ENCODE data around the gene PIP4K2B. TPM values are rescaled to one million over a fixed set of nuclear protein-coding genes. Genes with fewer than 3 reads are reported as not detected.

Gene PIP4K2B
- total and polyA plus RNA-seq, 9 of the 15 experiments (the other 6 are each of a cell fraction or from before 2014, with no cell fraction given): 3.7 to 29.9 (median 23.0) TPM

- Histone ChIP-seq H3K27me3 (ENCODE audit: control insufficient read depth in 2 of 2, insufficient read depth in 2 of 2, low read length in 2 of 2) (no peaks in the 10 kb centered on the region), H3K9me1 (ENCODE audit: control insufficient read depth, insufficient read depth, low read length) (peaks cover 3% of the 10 kb centered on the region), H3K9me3 (replicated peaks; ENCODE audit: control insufficient read depth, insufficient read depth, low read depth, low read length) (no peaks in the 10 kb centered on the region), H3K4me2 (ENCODE audit: insufficient read depth, low read length) (no peak overlapping the region), H3K79me2 (ENCODE audit: control insufficient read depth, insufficient read depth, low read length) (peaks cover 29% of the 10 kb centered on the region), H2AFZ (ENCODE audit: low read depth, low read length) (no peak overlapping the region), H3K27ac (ENCODE audit: extremely low read depth, low read depth, low read length) (no peak overlapping the region), H3K36me3 (ENCODE audit: control insufficient read depth, insufficient read depth, low read length) (peaks cover 59% of the 10 kb centered on the region; the same call in 2 of the 3 replicates), H4K20me1 (replicated peaks; ENCODE audit: control insufficient read depth, insufficient read depth, low read length) (peaks cover 7% of the 10 kb centered on the region; the same call in 1 of the 2 replicates), H3K9ac (ENCODE audit: insufficient read depth in 1 of 2, low read depth in 2 of 2, low read length in 2 of 2) (peak overlapping the region in 1 of 2 experiments; percentile 68; a peak in 1 of 4 replicates), H3K4me3 (no peak overlapping the region), H3K4me1 (replicated peaks in 1 of 2; ENCODE audit: control insufficient read depth in 2 of 2, insufficient read depth in 2 of 2, low read length in 2 of 2) (peaks cover 2 to 32% of the 10 kb centered on the region in 2 experiments; a peak in 3 of 5 replicates)
- no peak for DNase-seq (ENCODE audit: extremely low read depth in 1 of 4, low spot score in 3 of 4)
- in situ Hi-C loops (cut with MboI): no loop called here
- WGBS (ENCODE audit: insufficient coverage, low coverage, missing lambda C conversion rate): 81% methylated on average over 12 of the region's 14 CpGs
- BruUV-seq (replicated peaks): no TSS peak
- TF ChIP-seq RBFOX2 (IDR thresholded peaks at IDR 0.05; ENCODE audit: low read depth, low read length) (peak; percentile 30), POLR2G (IDR thresholded peaks at IDR 0.05; ENCODE audit: low read depth, low read length) (peak; percentile 60), NFYB (IDR thresholded peaks at IDR 0.05; ENCODE audit: extremely low read depth, insufficient read length) (no peak)
- POLR2A ChIA-PET: no interaction called here
- intact Hi-C loops (cut with micrococcal nuclease): no loop called here
- CTCF ChIA-PET (ENCODE audit: low intra/inter-chr PET ratio): no interaction called here
- FAIRE-seq: no peak
- no peak for ATAC-seq
Measured at GRCh38 chr17:38739305-38739704, 60.1 kb downstream of the PIP4K2B start.

GRCh38 chr17:38738686-38739085 is 60.7 kb downstream of the PIP4K2B start:
- POLR2A ChIA-PET: no interaction called here
- intact Hi-C loops (cut with micrococcal nuclease) (no loop called here), in situ Hi-C loops (cut with MboI) (no loop called here)
- peaks cover 7% of the 10 kb centered on the region; the same call in 1 of the 2 replicates for H4K20me1 ChIP-seq (replicated peaks; ENCODE audit: control insufficient read depth, insufficient read depth, low read length)
- H3K4me2 ChIP-seq (ENCODE audit: insufficient read depth, low read length): no peak overlapping the region
- no peaks in the 10 kb centered on the region for H3K9me3 ChIP-seq (replicated peaks; ENCODE audit: control insufficient read depth, insufficient read depth, low read depth, low read length)
- no TSS peak for BruUV-seq (replicated peaks)
- no peak overlapping the region for H2AFZ ChIP-seq (ENCODE audit: low read depth, low read length)
- WGBS (ENCODE audit: insufficient coverage, low coverage, missing lambda C conversion rate): 96% methylated on average over 14 of the region's 16 CpGs
- ATAC-seq (no peak), FAIRE-seq (no peak), DNase-seq (ENCODE audit: extremely low read depth in 1 of 4, low spot score in 3 of 4) (no peak)
- H3K27ac ChIP-seq (ENCODE audit: extremely low read depth, low read depth, low read length): no peak overlapping the region
- H3K79me2 ChIP-seq (ENCODE audit: control insufficient read depth, insufficient read depth, low read length): peaks cover 25% of the 10 kb centered on the region
- H3K27me3 ChIP-seq (ENCODE audit: control insufficient read depth in 2 of 2, insufficient read depth in 2 of 2, low read length in 2 of 2): no peaks in the 10 kb centered on the region
- H3K4me1 ChIP-seq (replicated peaks in 1 of 2; ENCODE audit: control insufficient read depth in 2 of 2, insufficient read depth in 2 of 2, low read length in 2 of 2): peaks cover 2 to 35% of the 10 kb centered on the region in 2 experiments; a peak in 3 of 5 replicates
- peaks cover 3% of the 10 kb centered on the region for H3K9me1 ChIP-seq (ENCODE audit: control insufficient read depth, insufficient read depth, low read length)
- CTCF ChIA-PET (ENCODE audit: low intra/inter-chr PET ratio): no interaction called here
- H3K4me3 ChIP-seq: no peak overlapping the region
- peaks cover 65% of the 10 kb centered on the region; the same call in 2 of the 3 replicates for H3K36me3 ChIP-seq (ENCODE audit: control insufficient read depth, insufficient read depth, low read length)
- TF ChIP-seq ZBTB33 (CRISPR knock-in tag; IDR thresholded peaks at IDR 0.05) (peak; percentile 49; the same call in 1 of the 2 replicates), SMARCE1 (IDR thresholded peaks at IDR 0.05) (no peak), POLR2G (IDR thresholded peaks at IDR 0.05; ENCODE audit: low read depth, low read length) (peak; percentile 1; the same call in 1 of the 2 replicates), ARID2 (IDR thresholded peaks at IDR 0.05) (no peak), ZNF212 (CRISPR knock-in tag; IDR thresholded peaks at IDR 0.05) (no peak), ZNF121 (CRISPR knock-in tag; conservative IDR thresholded peaks at IDR 0.05) (no peak), NR2F6 (CRISPR knock-in tag; IDR thresholded peaks at IDR 0.05) (no peak), ZNF778 (CRISPR knock-in tag; IDR thresholded peaks at IDR 0.05) (no peak), RBM25 (IDR thresholded peaks at IDR 0.05; ENCODE audit: low read depth, low read length, severe bottlenecking) (no peak), ZNF408 (CRISPR knock-in tag; IDR thresholded peaks at IDR 0.05; ENCODE audit: low read depth) (no peak)
- H3K9ac ChIP-seq (ENCODE audit: insufficient read depth in 1 of 2, low read depth in 2 of 2, low read length in 2 of 2): no peak overlapping the region
